ENCODE measurements around the gene FSCN2.
"Not testable (repeated sequence)": the region's sequence is repeated elsewhere in the genome, so short reads cannot be mapped to it uniquely, and the experiment has no call there.

Gene FSCN2

GRCh38 chr17:81583589-81584342, 55.6 kb downstream of the FSCN2 start:
- peaks cover 90% of the 10 kb centered on the region for H3K36me3 ChIP-seq (ENCODE audit: insufficient read depth, low read length)
- no peak overlapping the region for H3K27ac ChIP-seq (ENCODE audit: low read depth, low read length, poor library complexity, severe bottlenecking)

GRCh38 chr17:81584771-81585170, 56.6 kb downstream of the FSCN2 start:
- not testable (repeated sequence) for H2AFZ ChIP-seq (ENCODE audit: low read length); H3K9me2 ChIP-seq (ENCODE audit: low read depth, low read length); H3K27ac ChIP-seq (ENCODE audit: low read depth, low read length, poor library complexity, severe bottlenecking); H3K27me3 ChIP-seq (ENCODE audit: insufficient read depth, low read length); H3K9ac ChIP-seq (ENCODE audit: low read length); H3K4me3 ChIP-seq (ENCODE audit: low read depth, low read length, poor library complexity, severe bottlenecking); H3K4me1 ChIP-seq (ENCODE audit: insufficient read depth, low read length, severe bottlenecking); H3K4me2 ChIP-seq (ENCODE audit: low read length); H3K79me2 ChIP-seq (ENCODE audit: insufficient read depth, low read length); H3F3A ChIP-seq (ENCODE audit: insufficient read depth, low read length); H4K20me1 ChIP-seq (ENCODE audit: insufficient read depth, low read length); H3K9me3 ChIP-seq (ENCODE audit: low read length)
- peaks cover 89% of the 10 kb centered on the region for H3K36me3 ChIP-seq (ENCODE audit: insufficient read depth, low read length)

More at GRCh38 chr17:81583589-81584342, 55.6 kb downstream of the FSCN2 start:
- no peak overlapping the region for H3K4me3 ChIP-seq (ENCODE audit: low read depth, low read length, poor library complexity, severe bottlenecking)
- H3K27me3 ChIP-seq (ENCODE audit: insufficient read depth, low read length), result no peaks in the 10 kb centered on the region
- no peaks in the 10 kb centered on the region for H3F3A ChIP-seq (ENCODE audit: insufficient read depth, low read length)
- H3K9ac ChIP-seq (ENCODE audit: low read length), result no peak overlapping the region
- H3K4me2 ChIP-seq (ENCODE audit: low read length), result no peak overlapping the region
- H3K79me2 ChIP-seq (ENCODE audit: insufficient read depth, low read length), result no peaks in the 10 kb centered on the region
- H2AFZ ChIP-seq (ENCODE audit: low read length), result no peak overlapping the region
- H3K9me2 ChIP-seq (ENCODE audit: low read depth, low read length), result no peaks in the 10 kb centered on the region
- no peaks in the 10 kb centered on the region for H4K20me1 ChIP-seq (ENCODE audit: insufficient read depth, low read length)
- no peak for TF ChIP-seq EZH2 (IDR thresholded peaks at IDR 0.05; ENCODE audit: borderline replicate concordance, low read length)
- TF ChIP-seq CTCF (IDR thresholded peaks at IDR 0.05; ENCODE audit: low read length), result no peak
- no peaks in the 10 kb centered on the region for H3K4me1 ChIP-seq (ENCODE audit: insufficient read depth, low read length, severe bottlenecking)
- no peaks in the 10 kb centered on the region for H3K9me3 ChIP-seq (ENCODE audit: low read length)

- TF ChIP-seq CTCF (IDR thresholded peaks at IDR 0.05; ENCODE audit: low read length) (no peak), EZH2 (IDR thresholded peaks at IDR 0.05; ENCODE audit: borderline replicate concordance, low read length) (no peak)
- H3K79me2 ChIP-seq (ENCODE audit: insufficient read depth, low read length), result no peaks in the 10 kb centered on the region
- no peak overlapping the region for H3K9ac ChIP-seq (ENCODE audit: low read length)
- H3K9me2 ChIP-seq (ENCODE audit: low read depth, low read length), result no peaks in the 10 kb centered on the region
- H3K27ac ChIP-seq (ENCODE audit: low read depth, low read length, poor library complexity, severe bottlenecking), result no peak overlapping the region
- peaks cover 91% of the 10 kb centered on the region for H3K36me3 ChIP-seq (ENCODE audit: insufficient read depth, low read length)
- no peak overlapping the region for H2AFZ ChIP-seq (ENCODE audit: low read length)
- no peaks in the 10 kb centered on the region for H3F3A ChIP-seq (ENCODE audit: insufficient read depth, low read length)
- H3K4me3 ChIP-seq (ENCODE audit: low read depth, low read length, poor library complexity, severe bottlenecking), result no peak overlapping the region
- no peaks in the 10 kb centered on the region for H3K27me3 ChIP-seq (ENCODE audit: insufficient read depth, low read length)
- H3K4me1 ChIP-seq (ENCODE audit: insufficient read depth, low read length, severe bottlenecking), result no peaks in the 10 kb centered on the region
- no peak overlapping the region for H3K4me2 ChIP-seq (ENCODE audit: low read length)
- no peaks in the 10 kb centered on the region for H4K20me1 ChIP-seq (ENCODE audit: insufficient read depth, low read length)
- no peaks in the 10 kb centered on the region for H3K9me3 ChIP-seq (ENCODE audit: low read length)
Measured at GRCh38 chr17:81586096-81586495, 57.9 kb downstream of the FSCN2 start.
